Jurkat, Clone E6-1 (cell line): ENCODE data around the gene POC1B.

Experiments
- DNase-seq: peaks from one replicate; pipeline ENCODE4 v3.0.0-alpha.2; 2011; ENCODE audit warnings: low read depth, low spot score
- H3K4me3 ChIP-seq: 2 replicates; pipeline ENCODE4 v1.5.1; 2011; ENCODE audit warnings: mild to moderate bottlenecking, low read length, control low read depth, moderate library complexity

The POC1B gene

DNA sequence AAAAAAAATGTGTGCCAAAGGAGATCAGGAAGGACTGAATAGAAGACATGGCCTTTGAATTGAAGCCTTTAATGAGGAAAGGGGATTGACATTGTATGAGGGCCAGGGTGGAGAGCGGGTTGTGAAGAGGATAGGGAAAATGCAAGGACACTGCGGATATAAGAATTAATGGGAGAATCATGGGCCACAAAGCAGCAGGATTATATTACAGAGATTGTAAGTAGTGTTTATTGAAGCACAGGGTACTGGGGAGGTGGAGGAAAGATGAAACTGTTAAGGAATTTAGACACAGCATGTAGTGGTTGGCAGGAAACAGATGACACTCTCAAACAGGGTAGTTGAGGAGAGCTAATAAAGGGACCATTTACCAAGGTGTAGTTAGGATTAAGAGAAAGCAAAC, 16.4 kb upstream of the POC1B start:
- DNase-seq, result no peak
- no peak overlapping the region for H3K4me3 ChIP-seq

DNA sequence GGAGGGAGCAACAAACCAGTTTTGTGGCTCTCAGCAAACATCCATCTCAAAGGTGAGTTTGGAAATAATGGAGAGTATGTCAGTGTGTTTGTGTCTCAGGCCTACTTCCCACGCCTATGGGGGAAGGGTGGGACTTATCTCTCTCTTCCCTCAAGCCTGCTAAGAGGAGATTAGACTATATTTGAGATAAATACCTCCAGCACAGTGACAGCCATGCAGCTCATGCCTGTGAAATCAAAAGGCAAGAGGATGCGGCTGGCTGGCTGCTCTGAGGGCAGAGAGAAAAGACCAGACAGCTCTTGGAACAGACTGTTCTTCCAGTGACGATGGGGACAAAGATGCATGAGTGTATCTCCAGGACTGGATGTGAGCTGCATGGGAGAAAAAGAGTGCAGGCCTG, 14.7 kb upstream of the POC1B start:
- H3K4me3 ChIP-seq, result no peak overlapping the region
- DNase-seq, result no peak

DNA sequence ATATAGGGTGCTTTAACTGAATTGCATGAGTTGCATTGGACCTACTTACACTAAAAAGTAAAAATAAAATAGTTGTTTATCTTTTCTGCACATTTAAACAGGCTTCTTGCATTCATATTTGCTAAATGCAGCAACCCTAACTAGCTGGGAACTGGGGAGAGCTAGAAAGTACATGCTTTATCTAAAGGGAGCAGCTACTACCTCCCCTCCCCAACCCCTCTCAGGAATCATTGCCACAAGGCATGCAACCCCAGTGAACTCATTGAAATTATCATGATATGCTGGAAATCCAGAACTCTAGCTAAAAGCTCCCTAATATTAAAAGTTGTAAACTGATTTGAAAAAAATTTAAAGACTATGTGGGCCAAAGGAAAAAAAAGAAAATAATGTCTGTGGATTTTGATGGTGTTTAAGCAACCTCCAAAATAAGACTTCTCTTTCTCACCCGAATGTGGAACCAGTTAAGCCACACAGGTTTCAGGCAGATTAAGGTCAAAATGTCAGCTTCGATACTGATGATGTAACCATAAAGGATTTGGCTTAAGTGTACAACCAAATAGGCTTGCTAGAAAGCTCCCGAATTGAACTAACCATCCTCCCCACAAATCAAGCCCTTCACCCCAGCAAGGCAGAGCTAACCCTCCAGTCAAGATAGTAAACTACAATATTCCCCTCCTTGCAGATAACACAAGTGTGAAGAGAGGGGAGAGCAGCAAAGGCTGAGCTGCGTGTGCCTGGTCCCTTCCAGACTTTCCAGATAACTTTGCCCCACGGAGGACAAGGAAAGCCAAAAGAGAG, 13.8 kb upstream of the POC1B start:
- no peak overlapping the region for H3K4me3 ChIP-seq
- no peak for DNase-seq

DNA sequence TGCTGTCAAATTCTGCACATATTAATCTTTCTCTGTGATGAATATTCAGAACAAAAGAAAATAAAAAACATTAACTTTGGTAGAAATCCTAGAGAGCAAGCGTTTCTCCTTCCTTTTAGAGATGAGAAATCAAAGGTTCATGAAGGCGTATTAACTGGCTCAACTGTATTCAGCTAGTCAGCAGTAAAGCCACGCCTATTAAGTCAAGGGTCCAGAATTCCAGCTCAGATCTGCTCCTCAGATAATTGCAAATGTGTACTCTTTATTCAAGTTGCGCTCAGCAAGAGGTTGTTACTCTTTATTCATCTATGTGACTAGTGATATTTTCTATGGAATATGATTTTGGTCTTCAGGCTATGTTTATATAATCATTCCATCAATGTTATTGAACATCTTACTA, 13.1 kb upstream of the POC1B start:
- no peak for DNase-seq
- no peak overlapping the region for H3K4me3 ChIP-seq

DNA sequence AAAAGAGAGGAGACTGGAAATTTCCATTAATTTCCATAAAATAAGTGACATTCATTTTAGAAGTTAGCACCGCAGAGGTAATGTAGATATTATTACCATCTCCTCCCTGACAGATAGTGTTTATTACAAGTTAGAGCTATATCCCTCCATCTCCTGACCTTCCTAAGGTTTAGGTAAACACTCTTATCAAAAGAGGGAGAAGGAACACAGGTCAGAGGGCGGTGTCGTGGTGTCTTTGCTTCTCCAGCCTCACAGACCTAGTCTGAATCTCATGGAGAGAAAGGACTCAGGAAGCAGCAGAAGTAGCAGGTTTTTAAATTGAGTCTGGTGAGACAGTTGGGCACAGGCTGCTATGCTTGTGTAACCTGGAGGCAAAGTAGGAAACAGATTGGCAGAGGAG, 11.5 kb upstream of the POC1B start:
- H3K4me3 ChIP-seq, result no peak overlapping the region
- no peak for DNase-seq

DNA sequence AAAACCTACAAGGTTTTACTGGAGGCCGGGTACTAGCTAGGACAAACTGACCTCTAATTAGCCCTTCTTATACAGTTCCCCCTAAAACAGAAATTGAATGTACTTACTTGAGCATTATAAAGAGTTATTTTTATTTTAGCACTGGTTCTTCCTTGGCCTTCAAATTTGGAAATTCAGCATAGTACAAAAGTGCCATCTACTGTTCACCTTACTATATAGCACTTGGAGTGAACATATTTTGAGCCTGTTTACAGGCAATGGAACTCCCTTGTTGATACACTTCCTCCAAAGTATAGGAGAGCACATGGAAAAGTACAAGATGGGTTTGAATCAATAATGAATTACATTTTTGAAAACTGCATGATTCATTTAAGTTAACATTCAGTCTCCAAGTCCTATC, 3.9 kb upstream of the POC1B start:
- peak; percentile 47 for DNase-seq
- H3K4me3 ChIP-seq, result no peak overlapping the region

DNA sequence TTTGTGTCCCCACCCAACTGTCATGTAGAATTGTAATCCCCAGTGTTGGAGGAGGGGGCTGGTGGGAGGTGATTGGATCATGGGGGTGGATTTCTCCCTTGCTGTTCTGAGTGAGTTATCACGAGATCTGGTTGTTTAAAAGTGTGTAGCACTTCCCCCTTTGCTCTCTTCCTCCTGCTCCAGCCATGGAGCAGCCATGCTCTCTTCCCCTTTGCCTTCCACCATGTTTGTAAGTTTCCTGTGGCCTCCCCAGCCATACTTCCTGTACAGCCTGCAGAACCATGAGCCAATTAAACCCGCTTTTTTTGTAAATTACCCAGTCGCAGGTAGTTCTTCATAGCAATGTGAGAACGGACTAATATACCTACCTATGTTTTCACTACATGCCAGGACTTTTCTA, 2.6 kb upstream of the POC1B start:
- H3K4me3 ChIP-seq, result no peak overlapping the region
- no peak for DNase-seq

DNA sequence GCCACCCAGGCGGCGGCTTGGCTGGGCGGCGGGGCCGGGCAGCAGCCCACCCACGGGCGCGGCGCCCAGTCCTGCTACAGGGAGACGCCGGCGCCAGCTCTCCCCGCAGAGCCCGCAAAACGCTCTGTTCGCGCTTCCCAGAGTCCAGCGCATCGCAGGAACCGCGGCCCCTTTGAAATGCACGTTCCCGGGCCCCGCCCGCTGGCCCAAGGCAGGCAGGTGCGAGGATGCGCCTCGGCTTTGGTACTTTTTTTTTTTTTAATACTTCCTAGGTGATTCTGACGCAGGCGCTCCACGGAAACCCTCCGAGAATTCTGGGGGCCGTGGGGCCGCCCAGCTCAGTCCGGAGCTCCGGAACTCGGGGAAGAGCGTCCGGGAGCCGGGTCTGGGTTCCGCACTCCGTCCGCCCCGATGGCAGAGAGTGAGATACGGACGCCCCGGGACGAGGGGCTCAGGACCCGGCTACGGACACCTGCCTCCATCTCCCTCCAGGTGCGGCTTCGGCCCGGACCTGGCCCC, 483 bp downstream of the POC1B start:
- DNase-seq, result no peak
- peak overlapping the region; percentile 85 for H3K4me3 ChIP-seq

DNA sequence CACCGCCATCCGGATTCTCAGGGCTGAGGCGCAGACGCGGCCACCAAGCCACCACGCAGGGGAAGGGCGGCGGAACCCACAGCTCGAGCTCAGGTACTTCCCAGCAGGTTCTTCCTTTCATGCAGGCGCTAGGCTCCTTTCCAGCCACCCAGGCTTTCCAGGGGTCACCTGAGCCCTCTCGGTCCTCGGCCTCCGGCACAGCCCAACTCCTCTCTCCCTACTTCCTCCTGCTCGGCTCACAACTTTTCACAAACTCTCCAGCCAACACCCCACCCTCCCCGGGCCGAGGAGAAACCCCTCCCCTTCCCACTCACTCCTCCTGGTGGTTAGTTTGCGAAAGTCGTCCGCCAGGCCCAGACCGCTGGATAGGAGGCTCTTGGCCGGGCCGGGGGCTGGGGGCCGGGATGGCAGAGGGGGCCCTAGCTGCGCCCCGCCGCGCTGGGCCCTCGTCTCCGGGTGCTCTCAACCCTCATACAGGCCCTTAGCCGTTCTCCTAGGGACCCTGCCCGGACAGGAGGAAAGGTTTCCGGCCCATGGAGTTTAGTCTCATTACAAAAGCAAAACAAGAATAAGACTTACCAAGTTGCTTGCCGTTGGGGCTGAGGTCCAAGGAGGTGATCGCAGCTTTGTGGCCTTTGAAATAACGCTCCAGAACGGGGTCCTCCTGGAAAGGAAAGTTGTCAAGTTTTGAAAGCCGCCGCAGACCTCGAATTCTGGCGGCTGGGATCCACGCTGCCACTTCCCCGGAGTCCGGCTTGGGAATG, 1.1 kb downstream of the POC1B start, which contains the start of gene GALNT4:
Gene GALNT4, minus strand, starts transcription at position 256 of the 764 bp plus-strand sequence. Its CDS starts 247 bp downstream, at position 9.
- H3K4me3 ChIP-seq, result peak within 1 kb of the TSS; percentile 85
- DNase-seq, result peak; percentile 62

DNA sequence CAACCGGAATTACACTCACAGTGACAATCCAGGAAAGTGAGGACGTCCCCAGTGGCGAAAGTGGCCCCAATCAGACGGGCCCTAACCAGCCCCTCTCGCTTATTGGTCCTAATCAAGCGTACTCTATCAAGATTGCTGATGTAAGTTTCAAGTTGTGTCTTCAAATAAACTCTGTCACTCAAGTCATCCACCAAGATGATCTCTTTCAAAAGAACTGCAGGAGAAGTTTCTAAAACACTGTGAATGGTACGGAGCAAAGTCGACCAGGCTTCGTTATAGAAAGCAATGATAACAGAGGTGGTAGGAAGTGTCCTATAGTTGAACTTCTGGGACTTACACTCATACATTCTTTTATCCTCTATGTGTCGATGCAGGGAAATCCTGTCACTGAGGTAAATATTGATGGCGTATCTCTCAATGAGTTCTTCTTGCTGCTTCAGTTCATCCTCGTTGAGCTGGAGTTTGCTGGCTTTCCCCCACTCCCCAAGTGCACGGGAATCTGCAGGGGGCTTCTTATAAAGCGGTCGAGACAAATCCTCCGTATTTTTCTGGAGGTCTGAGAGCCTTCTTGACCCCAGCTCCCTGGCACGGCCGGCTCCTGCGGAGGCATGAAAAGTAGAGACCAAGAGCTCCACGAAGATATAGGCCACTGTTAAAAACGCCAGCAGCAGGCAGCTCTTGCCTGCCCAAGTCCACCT, 1.9 kb downstream of the POC1B start:
- DNase-seq, result no peak
- peak overlapping the region; percentile 85 for H3K4me3 ChIP-seq

DNA sequence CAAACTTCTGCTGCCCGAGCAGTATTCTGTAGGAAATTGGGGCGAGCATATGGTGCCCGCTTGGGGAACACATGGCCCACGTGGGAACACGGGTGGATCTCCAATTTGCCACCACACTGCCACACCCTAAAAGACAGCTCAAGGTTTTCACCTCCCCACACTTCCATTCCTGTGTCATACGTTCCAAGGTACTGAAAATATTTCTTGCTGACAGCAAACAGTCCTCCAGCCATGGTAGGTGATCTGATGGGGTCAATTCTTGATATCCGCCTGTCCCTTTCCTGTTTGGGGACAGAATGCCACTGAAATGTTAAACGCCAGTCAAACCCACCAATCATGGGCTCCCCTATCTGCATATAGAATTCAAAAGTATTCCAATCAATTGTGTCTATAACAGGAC, 2.5 kb downstream of the POC1B start:
- no peak for DNase-seq
- no peak overlapping the region for H3K4me3 ChIP-seq

DNA sequence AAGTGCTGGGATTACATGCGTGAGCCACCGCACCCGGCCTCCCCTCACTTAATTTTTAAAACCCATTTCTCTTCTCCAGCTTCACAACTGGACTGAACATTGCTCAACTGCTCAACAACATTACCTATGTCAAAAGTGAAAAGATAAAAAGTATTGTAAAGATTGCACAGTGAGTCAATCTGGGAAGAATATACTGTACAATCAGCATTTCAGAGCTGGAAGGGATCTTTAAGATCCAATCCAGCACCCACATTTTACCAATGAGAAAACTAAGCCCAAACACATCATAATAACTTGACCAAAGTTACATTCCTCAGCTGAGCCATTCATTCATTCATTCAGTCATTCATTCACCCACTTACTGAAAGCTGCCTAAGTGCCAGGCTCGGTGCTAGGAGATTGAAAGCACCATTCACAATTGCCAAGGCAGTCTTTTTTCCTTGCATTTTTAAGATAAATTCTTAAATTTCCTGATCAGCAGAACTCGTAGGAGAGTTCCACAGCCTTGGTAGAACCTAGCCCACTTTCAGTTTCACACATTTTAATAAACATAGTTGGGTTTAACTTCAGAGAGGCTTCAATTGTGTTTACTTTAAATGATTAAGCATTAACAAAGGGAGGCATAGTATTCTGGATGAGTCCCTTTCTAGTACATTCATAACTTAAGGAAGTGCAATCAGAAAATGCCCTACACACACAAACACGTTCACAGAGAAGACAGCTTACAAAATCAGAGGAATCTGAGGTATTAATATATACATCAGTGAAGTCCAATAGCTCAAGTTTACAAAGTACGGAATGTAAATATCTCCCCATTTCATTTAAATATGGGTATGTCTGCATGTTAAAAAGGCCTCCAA, 4.3 kb downstream of the POC1B start:
- DNase-seq, result no peak
- H3K4me3 ChIP-seq, result no peak overlapping the region

DNA sequence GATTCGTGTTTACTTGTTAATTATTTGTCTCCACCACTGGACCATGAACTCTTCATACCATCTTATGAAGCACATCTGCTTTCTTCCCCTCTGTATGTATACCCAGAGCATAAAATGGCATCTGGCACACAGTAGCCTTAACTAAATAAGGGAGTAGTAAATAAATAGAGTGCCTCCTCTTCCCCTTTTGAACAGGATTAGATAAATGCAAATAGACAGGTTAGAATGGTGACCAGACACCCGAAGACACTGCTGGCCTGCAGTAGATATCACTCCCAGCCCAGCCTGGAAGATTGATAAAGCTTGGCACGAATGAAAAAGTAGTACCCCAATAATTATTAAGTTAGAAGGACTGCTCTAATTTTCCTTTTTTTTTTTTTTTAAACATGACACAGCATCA, 8.1 kb downstream of the POC1B start:
- no peak for DNase-seq

DNA sequence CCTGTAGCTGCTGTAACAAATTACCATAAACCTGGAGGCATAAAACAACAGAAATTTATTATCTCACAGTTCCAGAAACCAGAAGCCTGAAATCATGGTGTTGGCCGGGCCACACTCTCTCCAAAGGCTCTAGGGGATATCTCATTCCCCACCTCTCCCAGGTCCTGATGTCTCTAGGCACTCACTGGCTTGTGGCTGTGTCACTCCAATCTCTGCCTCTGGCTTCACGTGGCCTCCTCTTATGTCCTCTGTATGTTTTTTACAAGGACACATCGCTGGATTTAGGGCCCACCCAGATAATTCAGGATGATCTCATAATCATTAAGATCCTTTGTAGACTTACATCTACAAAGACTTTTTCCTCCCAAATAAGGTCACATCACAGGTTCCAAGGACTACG, 9.2 kb downstream of the POC1B start:
- no peak for DNase-seq
- no peak overlapping the region for H3K4me3 ChIP-seq

More for the DNA sequence above, 8.1 kb downstream of the POC1B start:
- no peak overlapping the region for H3K4me3 ChIP-seq

DNA sequence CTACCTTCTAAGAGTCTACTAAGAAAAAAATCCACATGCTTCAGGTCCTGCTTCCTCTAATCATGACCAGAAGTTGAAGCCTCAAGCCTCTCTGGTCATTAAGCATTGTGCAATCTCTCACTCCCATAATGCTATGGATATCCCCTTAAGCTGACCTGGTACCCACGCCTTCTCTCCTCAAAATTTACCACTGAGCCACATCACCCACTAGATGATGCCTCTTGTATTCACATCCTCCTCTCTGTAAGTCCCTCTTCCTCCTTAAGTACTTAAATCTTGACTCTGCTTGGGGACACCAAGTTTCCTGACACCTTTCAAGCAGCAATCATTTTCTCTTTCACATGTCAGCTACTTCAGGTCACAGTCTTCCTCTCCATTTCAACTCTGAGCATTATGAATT, 11.1 kb downstream of the POC1B start:
- DNase-seq, result no peak
- no peak overlapping the region for H3K4me3 ChIP-seq

DNA sequence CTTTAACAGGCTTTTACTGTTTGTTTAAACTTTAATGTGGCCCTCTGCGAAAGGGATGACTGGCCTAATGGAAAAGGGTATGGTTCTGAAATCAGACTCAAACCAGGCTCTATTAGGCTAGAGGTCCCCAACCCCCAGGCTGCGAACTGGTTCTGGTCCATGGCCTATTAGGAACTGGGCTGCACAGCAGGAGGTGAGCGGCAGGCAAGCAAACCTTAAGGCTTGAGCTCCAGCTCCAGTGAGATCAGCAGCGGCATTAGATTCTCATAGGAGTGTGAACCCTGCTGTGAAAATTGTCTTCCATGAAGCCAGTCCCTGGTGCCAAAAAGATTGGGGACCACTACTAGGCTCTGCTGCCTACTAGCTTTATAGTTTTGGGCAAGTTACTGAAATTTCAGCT, 12.3 kb downstream of the POC1B start:
- no peak for DNase-seq
- no peak overlapping the region for H3K4me3 ChIP-seq

DNA sequence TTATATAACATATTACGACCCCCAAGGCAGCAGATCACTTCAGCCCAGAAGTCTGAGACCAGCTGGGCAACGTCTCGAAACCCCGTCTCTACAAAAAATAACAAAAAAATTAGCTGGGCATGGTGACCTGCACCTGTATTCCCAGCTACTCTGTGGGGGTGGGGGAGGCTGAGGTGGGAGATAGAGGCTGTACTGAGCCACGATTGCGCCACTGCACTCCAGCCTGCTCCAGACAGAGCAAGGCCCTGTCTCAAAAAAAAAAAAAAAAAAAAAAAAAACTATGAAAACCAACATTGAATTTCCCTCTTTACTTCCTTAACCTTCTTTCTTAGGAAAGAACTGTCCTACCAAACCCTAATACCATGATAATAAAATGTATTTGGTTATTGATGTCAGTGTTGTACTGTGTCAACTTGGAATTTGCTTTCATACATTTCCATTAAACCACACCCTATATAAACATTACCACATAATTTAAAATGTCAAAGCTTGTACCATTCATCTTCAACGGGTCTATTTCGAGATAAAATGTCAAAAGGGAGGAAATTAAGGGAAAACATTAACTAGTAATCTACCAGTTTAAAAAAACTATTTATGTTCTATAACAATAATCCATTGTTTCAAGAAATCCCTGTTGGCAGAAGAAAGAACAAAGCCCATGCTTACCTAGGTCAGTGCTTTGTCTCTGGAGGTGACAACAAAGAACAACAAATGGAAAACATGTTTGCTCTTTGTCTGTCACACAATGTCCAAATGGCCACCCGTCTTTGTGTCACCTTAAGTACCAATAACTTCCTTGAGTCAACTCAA, 18.6 kb downstream of the POC1B start:
- no peak for DNase-seq
- H3K4me3 ChIP-seq, result no peak overlapping the region

DNA sequence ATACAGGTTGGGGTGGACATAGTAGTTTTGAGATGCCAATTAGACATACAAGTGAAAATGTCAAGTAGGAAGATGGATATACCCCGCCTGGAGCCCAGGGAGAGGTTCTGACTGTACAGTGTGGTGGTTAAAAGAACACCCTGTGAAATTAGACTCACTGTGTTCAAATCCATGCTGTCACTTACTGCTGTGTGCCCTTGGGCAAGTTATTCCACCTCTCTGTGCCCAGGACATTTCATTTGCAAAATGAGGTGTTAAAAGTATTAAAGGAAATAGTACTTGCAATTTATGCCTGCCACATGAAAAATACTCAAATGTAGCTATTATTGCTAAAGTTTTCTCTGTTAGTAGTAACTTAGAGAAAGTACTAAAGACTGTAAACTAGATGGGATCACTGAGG, 19.8 kb downstream of the POC1B start:
- DNase-seq, result no peak
- no peak overlapping the region for H3K4me3 ChIP-seq
